Stomach (tissue), 4 donors: ENCODE measurements around the gene FARSA.

ENCODE experiments used
- CTCF ChIP-seq, 7 experiments: fragments of 450-650 bp in 4 of 7; fragments of 200-600 bp in 3 of 7; sonication (generic) in 3 of 7; IDR thresholded peaks; one replicate each; pipeline ENCODE4 v1.5.1; 2016 to 2019; ENCODE audit warnings: antibody characterized with exemption in 7 of 7, control low read depth in 2 of 7, mild to moderate bottlenecking in 1 of 7
- POLR2A ChIP-seq, 4 donors: fragments of 450-650 bp; IDR thresholded peaks; one replicate each; pipeline ENCODE4 v1.6.1; 2016; ENCODE audit warnings: antibody characterized with exemption in 4 of 4, control low read depth in 2 of 4, mild to moderate bottlenecking in 1 of 4, moderate library complexity in 1 of 4
- POLR2AphosphoS5 ChIP-seq, 3 donors: sonication (generic); formaldehyde crosslinking; IDR thresholded peaks; one replicate each; pipeline ENCODE4 v1.6.1; 2016; ENCODE audit warnings: antibody characterized with exemption in 3 of 3

DNA sequence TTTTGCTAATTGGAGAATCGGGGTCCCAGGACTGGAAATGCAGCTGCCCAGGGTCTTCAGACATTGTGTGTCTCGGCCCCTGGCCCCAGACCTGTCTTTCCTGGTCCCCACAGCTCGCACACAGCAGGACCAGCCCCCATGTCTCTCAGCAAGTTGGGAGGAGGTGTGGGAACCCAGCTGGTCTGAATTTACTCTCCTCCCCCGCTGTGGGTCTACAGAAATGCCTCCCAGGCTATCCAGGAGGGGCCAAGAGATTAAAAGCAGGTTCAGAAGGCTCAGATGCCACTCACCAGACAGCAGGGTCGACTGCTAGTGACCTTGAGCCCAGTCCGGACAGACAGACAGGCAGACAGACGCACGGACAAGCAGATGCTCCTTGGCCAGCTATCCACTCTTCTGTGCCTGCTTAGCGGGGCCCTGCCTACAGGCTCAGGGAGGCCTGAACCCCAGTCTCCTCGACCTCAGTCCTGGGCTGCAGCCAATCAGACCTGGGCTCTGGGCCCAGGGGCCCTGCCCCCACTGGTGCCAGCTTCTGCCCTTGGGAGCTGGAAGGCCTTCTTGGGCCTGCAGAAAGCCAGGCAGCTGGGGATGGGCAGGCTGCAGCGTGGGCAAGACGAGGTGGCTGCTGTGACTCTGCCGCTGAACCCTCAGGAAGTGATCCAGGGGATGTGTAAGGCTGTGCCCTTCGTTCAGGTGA, 35.9 kb upstream of the FARSA start, which contains the start of gene DAND5:
- TF ChIP-seq CTCF (IDR thresholded peaks at IDR 0.05) (no peak), POLR2A (IDR thresholded peaks at IDR 0.05) (no peak), POLR2AphosphoS5 (IDR thresholded peaks at IDR 0.05) (no peak)
